ENCODE measurements around the gene ITGA8.
"Not testable (repeated sequence)": the region's sequence is repeated elsewhere in the genome, so short reads cannot be mapped to it uniquely, and the experiment has no call there.

The ITGA8 gene

DNA sequence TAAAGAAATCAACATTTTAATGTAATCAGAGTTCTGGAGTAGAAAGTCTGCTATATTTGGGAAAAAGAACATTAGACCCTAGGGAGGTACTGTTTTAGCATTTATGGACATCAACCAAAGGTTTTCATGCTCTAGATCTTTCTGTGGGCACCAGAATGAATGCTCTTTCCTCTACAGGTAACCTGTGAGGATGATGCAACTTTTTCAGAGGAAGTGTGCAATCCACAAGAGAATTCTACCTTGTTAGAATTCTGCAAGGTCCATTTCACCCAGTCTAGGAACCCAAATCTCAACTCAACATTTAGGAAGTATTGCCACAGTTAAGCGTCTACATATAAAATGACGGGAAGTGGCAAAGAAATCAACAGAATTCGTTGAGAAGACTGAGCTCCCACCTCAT, 208.8 kb downstream of the ITGA8 start:
- no peak for DNase-seq (ENCODE audit: low read depth in 2 of 2, low spot score in 1 of 2)

DNA sequence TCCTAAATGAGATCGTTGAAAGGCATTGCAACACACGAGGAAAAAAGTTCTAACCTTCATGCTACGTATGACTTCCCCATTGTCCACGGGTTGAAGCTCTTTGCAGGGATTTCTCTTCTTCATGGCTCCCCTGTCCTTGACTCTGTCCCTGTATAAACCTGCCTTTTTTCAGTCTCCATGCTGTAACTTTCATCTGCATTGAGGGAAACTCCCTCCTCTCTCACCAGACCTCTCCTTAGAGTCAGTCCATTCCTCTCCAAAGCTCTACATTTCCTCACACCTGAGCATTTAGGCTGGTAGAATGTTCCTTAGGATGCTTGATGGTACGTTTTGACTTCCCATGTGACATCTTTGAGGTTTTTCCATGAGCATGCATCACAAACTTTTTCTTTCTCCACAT, 214.4 kb downstream of the ITGA8 start:
- DNase-seq (ENCODE audit: low read depth in 2 of 2, low spot score in 1 of 2), result no peak

DNA sequence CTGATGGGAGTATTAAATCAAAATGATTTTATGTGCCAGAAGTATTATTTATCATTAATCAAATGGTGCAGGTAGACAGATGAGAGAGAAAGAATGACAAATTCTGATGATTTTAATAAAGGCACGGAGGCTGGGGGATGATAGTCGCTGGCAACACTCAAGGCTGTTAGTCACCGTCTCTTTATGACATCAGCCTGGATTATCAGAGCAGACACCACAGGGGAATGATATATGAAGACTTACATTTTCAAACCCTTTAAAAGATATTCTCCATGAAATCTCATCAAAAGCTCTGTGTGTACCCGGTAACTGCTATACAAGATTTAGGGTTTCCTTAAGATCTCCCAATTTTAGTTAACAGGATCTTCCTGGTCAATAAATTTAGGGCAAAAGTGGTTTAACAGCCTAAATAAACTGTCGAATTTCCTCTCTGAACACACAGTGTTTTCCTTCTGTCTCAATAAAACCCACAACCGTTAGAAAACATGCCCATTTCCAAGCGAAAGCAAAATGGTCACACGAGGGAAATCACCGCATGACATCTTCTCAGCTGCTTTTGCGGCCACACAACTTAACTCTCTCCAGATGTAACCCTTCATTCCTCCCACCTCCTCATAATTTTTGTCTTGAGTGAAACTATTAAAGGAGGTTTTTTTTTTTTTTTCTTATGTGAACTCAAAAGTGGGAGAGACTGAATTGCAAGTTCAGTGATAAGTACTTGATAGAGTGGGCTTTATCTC, 215.5 kb downstream of the ITGA8 start:
- DNase-seq (ENCODE audit: low read depth in 2 of 2, low spot score in 1 of 2), result no peak

DNA sequence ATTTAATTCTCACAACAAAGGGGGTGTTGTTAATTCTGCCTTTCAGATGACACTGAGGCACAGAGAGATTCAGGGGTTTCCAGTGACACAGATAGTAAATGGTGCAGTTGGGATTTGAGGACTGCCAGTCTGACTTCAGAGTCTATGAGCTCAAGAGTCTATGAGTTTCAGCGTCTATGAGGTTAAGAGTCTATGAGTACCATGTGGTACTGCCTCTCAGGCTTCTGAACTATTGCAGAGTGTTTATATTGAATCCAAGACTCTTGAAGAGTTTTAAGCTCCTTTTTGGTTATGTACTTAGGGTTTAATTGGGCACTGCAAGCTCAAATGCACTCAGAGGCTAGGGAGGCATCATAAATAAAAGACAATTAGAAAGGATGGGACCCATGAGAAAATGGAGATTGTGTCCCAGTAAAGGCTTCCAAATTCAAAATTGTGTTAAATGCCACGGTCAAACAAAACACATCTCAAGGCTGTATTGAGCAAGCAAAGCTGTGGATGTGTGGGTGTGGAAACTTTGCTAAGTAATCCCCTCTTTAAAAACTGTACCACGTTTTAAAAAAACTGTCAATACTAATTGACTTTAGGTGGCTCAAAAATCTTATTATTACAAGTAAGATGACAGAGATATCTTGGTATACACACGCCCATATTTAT, 224.7 kb downstream of the ITGA8 start:
- no peak for DNase-seq (ENCODE audit: low read depth in 2 of 2, low spot score in 1 of 2)

DNA sequence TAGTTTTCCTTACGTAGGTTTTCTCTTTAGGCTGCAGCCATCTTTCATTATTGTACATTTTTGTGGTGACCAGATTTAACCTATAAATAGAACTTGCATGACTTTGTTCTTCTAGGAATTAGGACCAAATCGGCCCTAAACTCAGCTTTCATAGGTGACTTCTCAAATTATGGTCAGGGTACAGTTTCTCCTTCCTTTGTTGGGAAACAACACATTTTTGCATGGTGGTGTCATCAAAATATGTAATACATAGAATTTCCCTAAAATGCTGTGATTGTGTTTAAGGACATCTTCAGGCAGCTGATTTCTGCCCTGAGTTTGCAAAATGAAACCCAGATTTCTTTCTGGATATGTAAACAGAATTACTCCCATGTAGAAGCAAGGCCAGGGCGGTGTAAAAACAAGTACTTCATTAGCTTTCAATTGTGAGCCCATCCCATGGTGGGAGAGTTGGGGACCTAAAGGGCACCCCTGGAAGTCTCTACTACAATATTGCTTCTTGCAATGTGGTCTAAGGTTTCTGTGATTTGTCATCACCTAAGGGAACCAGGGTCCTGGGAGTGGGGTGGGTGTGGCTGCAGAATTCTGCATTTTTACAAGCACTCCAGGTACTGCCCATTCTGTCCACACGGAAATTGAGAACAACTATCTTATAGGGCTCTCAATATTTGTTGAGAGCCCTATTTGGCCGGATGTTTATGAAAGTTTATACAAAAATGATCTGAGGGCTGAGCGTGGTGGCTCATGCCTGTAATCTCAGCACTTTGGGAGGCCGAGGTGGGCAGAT, 227.7 kb downstream of the ITGA8 start:
- no peak for DNase-seq (ENCODE audit: low read depth in 2 of 2, low spot score in 1 of 2)

DNA sequence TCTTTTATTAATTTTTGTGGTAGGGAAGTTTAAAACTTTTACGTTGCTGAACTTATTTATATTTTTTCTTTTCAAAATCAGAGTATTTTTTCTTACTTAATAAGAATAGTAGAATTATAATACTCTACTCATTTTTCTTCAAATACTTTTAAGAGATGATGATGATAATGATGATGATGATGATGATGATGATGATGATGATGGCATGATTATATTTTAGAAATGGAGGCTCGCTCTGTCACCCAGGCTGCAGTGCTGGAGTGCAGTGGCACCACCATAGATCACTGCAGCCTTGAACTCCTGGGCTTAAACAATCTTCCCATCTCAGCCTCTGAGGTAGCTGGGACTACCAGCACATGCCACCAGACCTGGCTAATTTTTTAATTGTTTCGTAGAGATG, 230.3 kb downstream of the ITGA8 start:
- DNase-seq (ENCODE audit: low read depth in 2 of 2, low spot score in 1 of 2), result no peak

DNA sequence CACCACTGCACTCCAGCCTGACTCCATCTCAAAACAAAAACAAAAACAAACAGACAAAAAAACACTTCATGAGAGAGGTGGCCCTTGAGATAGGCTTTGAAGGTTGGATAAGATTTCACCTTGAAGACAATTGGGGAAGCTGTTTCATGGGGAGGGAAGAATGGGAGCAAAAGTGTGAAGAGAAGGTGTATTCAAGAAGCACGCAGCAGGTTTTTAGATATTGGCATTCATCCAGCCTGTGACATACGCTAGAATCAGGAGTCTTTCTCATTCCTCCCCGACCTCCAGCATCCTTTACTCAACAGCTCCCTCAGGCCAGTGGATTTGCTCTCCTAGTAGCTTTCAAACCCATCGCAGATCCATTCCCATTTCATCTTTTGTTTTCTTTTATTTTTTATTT, 232.3 kb downstream of the ITGA8 start:
- DNase-seq (ENCODE audit: low read depth in 2 of 2, low spot score in 1 of 2), result no peak

DNA sequence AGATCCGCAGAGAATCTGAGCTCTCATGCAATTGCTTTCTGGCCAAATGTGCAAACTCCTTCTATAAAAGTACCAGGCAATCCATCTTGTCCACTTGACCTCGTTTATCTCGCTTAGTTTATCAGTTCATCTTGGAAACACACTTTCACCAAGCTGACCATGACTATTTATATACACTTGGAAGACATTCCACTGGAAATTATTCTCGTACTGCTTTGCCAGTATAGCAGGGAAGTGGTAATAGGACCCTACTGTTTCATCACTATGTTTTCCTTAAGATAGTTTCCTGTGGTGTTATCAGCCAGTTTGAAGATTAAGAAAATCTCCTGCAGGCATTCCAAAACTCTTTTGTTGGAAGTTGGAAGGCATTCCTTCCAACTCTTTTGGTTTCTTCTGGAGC, 233.3 kb downstream of the ITGA8 start:
- DNase-seq (ENCODE audit: low read depth in 2 of 2, low spot score in 1 of 2), result no peak

DNA sequence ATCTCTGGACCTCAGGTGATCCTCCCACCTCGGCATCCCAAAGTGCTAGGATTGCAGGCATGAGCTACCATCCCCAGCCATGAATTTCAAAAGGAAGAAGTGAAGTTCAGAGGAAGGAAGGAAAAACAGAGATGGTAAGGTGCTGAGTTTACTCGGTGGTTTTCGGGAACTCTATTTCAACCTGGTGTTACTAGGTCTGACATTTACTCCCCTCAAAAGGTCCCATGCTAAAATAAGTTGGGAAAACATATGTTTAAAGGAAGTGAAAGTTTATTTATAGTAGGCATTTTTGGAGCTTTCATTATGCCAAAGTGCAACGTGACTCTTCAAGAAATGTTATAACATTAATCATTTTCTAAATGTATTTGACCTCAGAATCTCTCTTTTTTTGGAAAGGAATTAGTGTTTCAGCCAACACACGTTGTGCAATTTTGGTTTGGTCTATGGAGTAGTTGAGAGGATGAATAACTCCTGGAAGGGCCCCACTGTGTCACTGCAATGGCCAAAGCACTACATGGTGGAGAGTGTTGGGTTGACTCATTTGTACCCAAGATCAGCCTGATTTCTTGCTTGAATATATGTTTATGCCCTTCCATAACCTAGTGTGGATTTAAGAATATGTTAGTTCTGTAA, 233.9 kb downstream of the ITGA8 start:
- DNase-seq (ENCODE audit: low read depth in 2 of 2, low spot score in 1 of 2), result no peak

DNA sequence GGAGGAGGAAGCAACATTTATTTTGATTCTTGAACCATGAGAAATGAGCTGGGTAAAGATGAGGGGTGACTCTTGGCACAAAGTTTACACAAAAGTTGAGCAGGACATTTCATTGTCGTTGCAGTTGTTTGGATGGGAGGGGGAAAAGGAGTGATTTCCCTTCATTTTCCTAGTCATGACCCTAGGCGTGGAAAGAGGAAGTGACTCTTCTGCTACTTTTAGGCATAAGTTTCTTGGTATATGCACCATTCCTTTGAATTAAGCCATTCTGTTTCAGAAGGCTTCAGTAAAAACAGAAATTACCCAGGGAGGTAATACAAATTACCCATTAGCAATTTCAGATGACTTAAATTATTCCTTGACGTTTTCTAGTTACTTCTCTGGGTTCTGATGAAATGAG, 234.7 kb downstream of the ITGA8 start:
- no peak for DNase-seq (ENCODE audit: low read depth in 2 of 2, low spot score in 1 of 2)

DNA sequence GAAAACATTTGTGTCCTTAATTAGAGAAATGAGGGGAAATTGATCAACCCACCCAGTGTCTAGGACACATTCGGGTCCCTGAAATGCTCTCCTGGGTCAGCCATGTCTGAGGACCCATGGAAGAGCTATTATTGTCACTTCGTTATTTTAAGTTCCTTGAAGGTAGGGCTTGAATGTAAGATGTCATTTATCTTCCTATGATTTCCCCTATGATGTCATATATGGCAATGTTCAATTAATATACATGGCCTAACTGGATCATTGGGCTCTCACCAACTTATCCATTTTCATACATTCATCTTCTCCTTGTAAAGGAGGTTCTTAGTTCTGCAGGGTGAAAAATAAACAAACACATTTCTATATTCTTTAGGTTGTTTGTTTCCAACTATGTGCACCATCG, 235.6 kb downstream of the ITGA8 start:
- no peak for DNase-seq (ENCODE audit: low read depth in 2 of 2, low spot score in 1 of 2)

DNA sequence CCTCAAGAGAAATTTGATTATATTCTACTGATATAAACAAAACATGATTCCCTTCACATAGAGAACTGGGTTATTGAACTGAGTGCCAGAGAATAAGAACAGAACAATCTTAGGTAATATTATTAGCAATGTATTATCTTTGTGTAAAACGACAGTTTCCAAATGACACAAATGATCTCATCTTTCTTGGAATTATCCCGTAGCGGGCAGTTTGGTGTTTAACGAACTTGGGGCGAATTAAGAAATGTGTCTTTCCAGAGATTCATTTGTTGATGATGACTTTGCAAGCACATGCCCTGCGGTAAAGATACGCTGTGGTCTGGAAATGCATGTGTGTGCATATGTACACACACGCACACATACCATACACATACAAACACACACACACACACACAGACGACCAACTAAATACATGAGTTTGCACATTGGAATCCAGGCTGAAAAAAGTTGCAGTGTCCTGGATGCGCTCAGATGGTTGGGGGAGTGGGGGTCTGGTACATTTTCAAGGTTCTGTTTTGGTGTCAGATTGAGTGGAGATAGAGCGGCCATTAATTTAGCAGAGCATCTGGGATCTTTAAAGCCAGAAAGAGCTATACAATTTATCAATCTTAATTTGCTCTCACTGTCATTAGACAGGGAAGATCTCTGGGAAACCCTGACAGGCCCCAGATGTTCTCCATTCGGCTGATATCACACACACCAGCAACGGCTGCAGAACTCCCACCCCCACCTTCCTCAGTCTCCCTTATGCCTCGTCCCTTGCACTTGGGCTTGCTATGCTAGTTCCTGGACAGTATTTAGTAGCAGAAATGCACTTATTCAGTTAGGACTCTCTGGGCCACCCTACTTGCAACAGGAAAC, 236.3 kb downstream of the ITGA8 start:
- no peak for DNase-seq (ENCODE audit: low read depth in 2 of 2, low spot score in 1 of 2)

DNA sequence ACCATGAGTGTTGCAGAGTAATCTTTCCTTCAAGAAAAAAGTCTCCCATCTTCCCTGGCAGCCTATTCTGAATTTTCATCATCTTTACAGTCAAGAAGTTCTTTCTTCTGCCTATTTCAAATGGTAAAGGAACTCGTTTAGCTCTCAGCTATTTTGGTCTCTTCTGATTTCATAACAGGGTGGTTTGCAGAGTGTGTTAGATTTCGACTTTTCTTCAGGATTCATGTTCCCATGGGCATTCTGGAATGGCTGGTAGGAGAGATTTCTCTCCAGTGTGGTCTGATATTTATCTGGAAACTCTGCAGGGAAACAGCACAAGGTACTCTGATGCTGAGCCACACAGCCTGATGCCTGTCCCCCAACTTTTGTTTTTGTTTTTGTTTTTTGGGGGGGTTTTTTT, 237.6 kb downstream of the ITGA8 start:
- DNase-seq (ENCODE audit: low read depth in 2 of 2, low spot score in 1 of 2), result no peak

DNA sequence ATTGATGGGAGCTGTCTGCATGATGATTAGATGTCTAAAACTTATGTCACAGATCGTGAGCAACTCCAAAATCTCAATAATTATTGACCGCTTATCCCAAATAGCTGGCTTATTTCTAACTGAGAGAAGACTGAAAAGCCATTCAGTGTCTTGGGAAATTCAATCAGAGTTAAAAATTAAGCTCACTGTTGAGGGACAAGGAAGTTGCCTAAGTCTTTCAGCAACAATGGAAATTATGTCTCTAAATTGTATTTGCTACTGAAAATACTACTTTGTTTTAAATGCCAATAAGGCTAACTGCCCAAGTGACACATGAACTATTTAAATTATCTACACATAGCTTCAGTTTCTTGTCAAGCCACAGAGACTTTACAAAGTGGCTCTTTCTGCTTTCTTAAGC, 240.8 kb downstream of the ITGA8 start:
- no peak for DNase-seq (ENCODE audit: low read depth in 2 of 2, low spot score in 1 of 2)

DNA sequence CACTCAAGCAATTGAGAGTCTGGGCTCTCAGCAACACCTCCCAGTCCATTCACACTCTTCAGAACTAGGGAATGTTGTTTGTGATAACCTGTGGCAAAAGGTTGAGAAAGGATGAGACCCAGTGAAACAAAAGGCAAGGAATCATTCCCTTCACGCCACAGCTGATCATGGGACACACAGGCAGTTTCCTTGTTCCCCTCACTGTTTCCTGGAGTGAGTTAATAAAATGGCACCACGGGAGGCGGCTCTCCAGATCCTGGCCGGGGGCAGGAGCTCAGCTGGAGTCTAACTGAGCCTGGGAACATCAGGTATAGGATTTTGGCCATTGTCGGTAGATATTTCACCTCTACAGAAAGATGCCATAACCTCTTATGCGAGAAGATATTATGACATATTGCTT, 241.3 kb downstream of the ITGA8 start:
- DNase-seq (ENCODE audit: low read depth in 2 of 2, low spot score in 1 of 2), result no peak

DNA sequence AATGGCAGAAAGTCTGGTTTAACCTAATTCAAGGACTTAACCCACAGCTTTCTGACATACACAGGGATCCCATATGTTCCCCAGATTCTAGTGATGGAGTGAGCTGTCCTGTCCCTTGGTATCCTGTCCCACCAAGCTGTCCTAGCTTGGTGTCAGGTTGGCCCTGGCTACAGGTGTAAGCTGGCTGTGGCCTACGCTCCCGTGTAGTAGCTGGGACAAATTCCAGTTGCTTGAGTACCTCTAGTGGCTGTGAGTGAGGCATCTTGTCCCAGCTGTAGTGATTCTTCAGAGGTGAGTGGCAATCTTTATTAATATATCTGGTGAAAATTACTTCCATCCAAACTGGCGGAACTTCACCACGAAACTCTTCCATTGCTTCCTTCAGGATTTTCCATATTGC, 243.4 kb downstream of the ITGA8 start:
- DNase-seq (ENCODE audit: low read depth in 2 of 2, low spot score in 1 of 2), result no peak

DNA sequence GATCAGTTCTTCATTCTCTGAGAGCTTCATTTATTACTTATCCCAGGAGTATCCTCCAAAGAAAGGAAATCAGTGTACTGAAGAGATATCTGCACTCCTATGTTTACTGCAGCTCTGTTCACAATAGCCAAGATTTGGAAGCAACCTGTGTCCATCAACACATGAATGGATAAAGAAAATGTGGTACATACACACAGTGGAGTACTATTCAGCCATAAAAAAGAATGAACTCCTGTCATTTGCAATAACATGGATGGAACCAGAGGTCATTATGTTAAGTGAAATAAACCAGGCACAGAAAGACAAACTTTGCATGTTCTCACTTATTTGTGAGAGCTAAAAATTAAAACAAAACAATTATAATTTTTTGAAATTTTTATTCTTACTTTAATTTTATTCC, 244.3 kb downstream of the ITGA8 start:
- not testable (repeated sequence) for DNase-seq (ENCODE audit: low read depth in 2 of 2, low spot score in 1 of 2)

DNA sequence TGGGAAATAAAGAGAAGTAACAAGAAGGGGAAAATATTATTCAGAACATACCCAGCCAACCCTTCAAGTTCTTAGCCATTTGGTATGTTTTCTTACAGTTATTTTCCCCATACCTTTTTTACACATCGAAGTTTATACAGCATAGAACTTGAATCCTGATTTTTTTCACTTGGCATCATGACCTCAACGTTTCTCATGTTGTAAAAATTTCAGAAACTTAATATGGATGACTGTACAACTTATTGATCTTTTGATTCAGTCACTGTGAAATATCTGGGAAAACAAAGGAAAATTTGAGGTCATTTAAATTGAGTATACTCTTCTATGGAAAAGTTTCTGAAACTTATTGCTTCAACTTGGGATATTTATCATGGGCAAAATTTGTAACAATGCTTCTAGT, 245.1 kb downstream of the ITGA8 start:
- DNase-seq (ENCODE audit: low read depth in 2 of 2, low spot score in 1 of 2), result no peak

DNA sequence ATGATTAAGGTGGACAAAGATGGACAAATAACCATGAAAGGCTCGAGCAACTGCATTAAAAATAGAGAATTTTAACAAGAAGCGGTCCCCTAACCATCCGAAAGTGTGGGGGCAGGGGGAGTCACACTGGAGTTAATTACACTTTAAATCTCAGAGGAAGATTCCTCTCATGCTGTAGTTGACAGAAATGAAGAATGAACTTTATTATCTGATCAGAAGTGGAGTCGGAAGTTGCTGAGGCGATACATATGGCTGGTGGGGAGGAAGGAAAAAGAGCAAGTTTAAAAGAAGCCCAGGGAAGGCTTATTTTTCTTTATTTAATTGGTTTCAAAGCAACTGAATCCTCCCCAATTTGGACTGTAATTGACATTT, 246.3 kb downstream of the ITGA8 start:
- DNase-seq (ENCODE audit: low read depth in 2 of 2, low spot score in 1 of 2), result no peak

DNA sequence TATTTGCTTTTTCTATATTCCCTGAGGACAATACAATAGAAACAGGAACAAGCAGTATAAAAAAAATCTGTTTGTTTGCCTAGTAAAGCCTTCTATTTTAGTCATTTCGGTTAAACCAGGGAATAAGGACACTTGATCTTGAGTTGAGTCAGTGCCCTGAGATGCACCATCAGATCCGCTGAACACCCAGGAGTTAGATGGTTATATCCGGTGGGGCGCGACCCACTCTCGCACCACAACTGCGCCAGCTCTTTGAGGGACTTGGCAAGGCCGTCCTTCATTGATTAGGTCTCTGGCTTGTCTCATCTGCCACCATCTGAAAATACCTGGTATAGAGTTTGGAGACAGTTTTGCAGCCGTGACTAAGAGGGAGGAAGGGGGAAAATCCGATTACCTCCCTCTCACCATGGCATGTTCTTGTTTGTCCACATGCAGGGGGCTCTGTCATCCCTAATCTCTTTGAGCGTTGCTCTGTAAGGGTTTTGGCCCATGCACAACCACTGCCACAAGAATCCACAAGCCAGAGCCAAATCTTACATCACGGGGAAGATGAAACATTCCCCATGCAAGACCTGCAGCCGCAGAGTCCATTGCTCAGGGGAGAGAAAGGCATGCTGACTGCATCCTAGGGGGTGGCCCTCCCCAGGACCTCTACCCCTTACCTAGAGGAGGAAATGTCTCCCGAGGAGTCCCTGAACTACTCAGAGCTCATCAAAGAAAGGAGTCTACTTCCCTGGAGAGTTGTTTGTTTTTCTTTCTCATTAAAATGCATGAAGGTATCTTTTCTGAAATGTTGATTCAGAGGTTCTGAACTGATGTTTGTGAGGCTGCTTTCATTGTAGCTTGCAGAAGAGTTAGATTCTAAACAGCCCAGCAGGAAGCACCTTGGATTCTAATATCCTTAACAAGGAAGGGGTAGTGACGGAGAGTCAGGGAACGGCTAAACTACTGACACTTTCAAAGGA, 247.0 kb downstream of the ITGA8 start:
- DNase-seq (ENCODE audit: low read depth in 2 of 2, low spot score in 1 of 2), result no peak

Measured in stimulated activated CD8-positive, alpha-beta memory T cell treated with anti-CD3 and anti-CD28 coated beads, Interleukin-4, amount 100 ng/mL, for 4 hours (primary cell).